Psoas muscle (tissue), 8 donors: Measurements from ENCODE around the gene MX2. TPM values are rescaled to one million over a fixed set of nuclear protein-coding genes. Genes with fewer than 3 reads are reported as not detected.

Experiments used
- ATAC-seq, 4 donors: fragments of 200-7000 bp; cut with Tn5 transposase; one replicate each; pipeline ENCODE4 v1.9.1; 2020; ENCODE audit warnings: moderate library complexity in 3 of 4, mild to moderate bottlenecking in 2 of 4
- DNase-seq, 2 donors: peaks; one replicate each; pipeline ENCODE4 v3.0.0-alpha.2; 2020
- H3K27ac ChIP-seq: fragments of 200-600 bp; one replicate; pipeline ENCODE4 v1.8.0; 2022
- H3K27me3 ChIP-seq, 3 donors: fragments of 200-600 bp in 1 of 3; one replicate each; pipeline versions ENCODE4 v1.6.1 to v1.8.0; 2013 to 2022; ENCODE audit warnings: low read length in 2 of 3, mild to moderate bottlenecking in 2 of 3, moderate library complexity in 1 of 3; ENCODE audit not compliant: insufficient read depth in 3 of 3
- H3K36me3 ChIP-seq, 2 donors: fragments of 200-600 bp in 1 of 2; one replicate each; pipeline versions ENCODE4 v1.6.1 to v1.8.0; 2013 to 2022; ENCODE audit warnings: low read depth in 1 of 2, mild to moderate bottlenecking in 1 of 2, moderate library complexity in 1 of 2; ENCODE audit not compliant: insufficient read depth in 1 of 2
- H3K4me1 ChIP-seq: fragments of 200-600 bp; one replicate; pipeline ENCODE4 v1.8.0; 2022
- H3K4me3 ChIP-seq: fragments of 200-600 bp; one replicate; pipeline ENCODE4 v1.8.0; 2022; ENCODE audit warnings: mild to moderate bottlenecking
- H3K9me3 ChIP-seq: fragments of 200-600 bp; one replicate; pipeline ENCODE4 v1.8.0; 2022
- CTCF ChIP-seq: fragments of 200-600 bp; IDR thresholded peaks from one replicate; pipeline ENCODE4 v1.8.0; 2022; ENCODE audit warnings: antibody characterized with exemption
- WGBS, 3 donors: extraction: QIAGEN DNeasy Blood & Tissue Kit; methylation state at CpG; one replicate each; pipeline versions ENCODE4 v1.1.6 to v1.1.7; 2013; 5-methylcytosine and 5-hydroxymethylcytosine counted together
- intact Hi-C, 2 donors: fragments of 100-400 bp; cut with DNase I; formaldehyde crosslinking; loops; one replicate each; pipeline versions ENCODE4 v1.11.0 to v1.14.2; 2022
- polyA plus RNA-seq, 3 donors: library from polyadenylated mRNA; stranded (reverse); fragments of 200-250 nt; gene quantifications; one replicate each; pipeline ENCODE4 v1.2.3, GENCODE V29; 2013
- total RNA-seq, 4 donors: library from RNA; stranded (reverse); fragmentation: NEBNext Ultra II Directional in 2 of 4; extraction: Animal tissue kit (Norgen Biotek cat#: 25700) in 2 of 4; gene quantifications; one replicate each; pipeline versions ENCODE4 v1.2.1 to v1.2.4, GENCODE V29; 2021 to 2023
- donor health status: healthy with polysubstance abuse.
- donor health status: DM: no; HTN: no; CAD: no; lungs with moderate emphysema.
- donor health status: Bipolar disorder and iron deficiency.
- donor health status: healthy.
- donor health status: DM: yes; HTN: yes; CAD: no.
- donor health status: DM: no; HTN: no; CAD: no.
- donor health status: DM: no; HTN: no; CAD: no.
- donor health status: DM: yes; HTN: yes; CAD: no.

MX2 gene
- total and polyA plus RNA-seq, 7 donors: 1.2 to 3.6 (median 2.7) TPM

DNA sequence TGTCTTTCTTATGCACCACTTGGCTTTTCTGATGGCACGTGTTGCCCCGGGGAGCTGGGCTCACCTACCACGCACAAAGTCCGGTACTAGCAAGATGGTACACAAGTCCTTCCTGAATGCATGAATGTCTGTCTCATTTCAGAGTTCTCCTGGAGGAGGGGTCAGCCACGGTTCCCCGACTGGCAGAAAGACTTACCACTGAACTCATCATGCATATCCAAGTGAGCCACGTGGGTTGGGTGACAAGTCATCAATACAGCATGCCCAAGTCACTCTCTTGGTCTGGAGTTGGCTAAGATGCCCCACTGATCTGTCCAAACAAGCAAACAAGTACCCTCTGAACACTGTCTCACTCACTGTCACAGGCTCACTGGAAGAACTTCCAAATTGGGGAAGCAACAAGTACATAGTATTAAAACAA lies 35.7 kb downstream of the MX2 start:
- Histone ChIP-seq H3K27me3 (no peaks in the 10 kb centered on the region), H3K9me3 (no peaks in the 10 kb centered on the region), H3K4me3 (no peak overlapping the region), H3K4me1 (no peaks in the 10 kb centered on the region), H3K36me3 (no peaks in the 10 kb centered on the region), H3K27ac (no peak overlapping the region)
- intact Hi-C loops: no loop called here
- TF ChIP-seq CTCF: no peak
- whole genome bisulfite sequencing, 3 donors: 83 to 85% (median 83%) methylated on average over 7 of the region's 7 CpGs
- ATAC-seq: no peak
- DNase-seq: no peak

GRCh38 chr21:41398251-41398650 lies 36.4 kb downstream of the MX2 start:
- no peaks in the 10 kb centered on the region for H3K4me1 ChIP-seq
- H3K4me3 ChIP-seq: no peak overlapping the region
- no peaks in the 10 kb centered on the region for H3K9me3 ChIP-seq
- intact Hi-C loops: no loop called here
- ATAC-seq (no peak), DNase-seq (no peak)
- H3K36me3 ChIP-seq: no peaks in the 10 kb centered on the region
- 92 to 95% (median 93%) methylated on average over 4 of the region's 4 CpGs for WGBS, 3 donors
- no peaks in the 10 kb centered on the region for H3K27me3 ChIP-seq
- no peak overlapping the region for H3K27ac ChIP-seq
- no peak for TF ChIP-seq CTCF

DNA sequence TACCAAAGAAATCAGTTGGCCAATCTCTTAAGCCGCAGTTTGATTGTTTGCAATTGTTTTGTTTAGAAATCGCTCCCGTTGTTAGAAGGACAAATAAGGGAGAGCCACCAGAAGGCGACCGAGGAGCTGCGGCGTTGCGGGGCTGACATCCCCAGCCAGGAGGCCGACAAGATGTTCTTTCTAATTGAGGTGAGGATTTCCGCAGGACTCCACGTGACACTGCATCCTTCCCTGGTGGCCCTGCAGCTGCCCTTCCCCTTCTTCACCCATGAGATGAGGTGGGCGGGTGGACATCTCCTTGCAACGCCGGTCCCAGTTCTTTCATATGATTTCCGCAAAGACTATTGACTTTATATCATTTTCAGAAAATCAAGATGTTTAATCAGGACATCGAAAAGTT lies 37.0 kb downstream of the MX2 start:
- H3K4me1 ChIP-seq: no peaks in the 10 kb centered on the region
- no peaks in the 10 kb centered on the region for H3K9me3 ChIP-seq
- no peak for ATAC-seq
- no peaks in the 10 kb centered on the region for H3K27me3 ChIP-seq
- H3K4me3 ChIP-seq: no peak overlapping the region
- no peak overlapping the region for H3K27ac ChIP-seq
- DNase-seq: no peak
- intact Hi-C loops: no loop called here
- 93 to 95% (median 93%) methylated on average over 16 of the region's 16 CpGs for WGBS, 3 donors
- no peak for TF ChIP-seq CTCF
- no peaks in the 10 kb centered on the region for H3K36me3 ChIP-seq

DNA sequence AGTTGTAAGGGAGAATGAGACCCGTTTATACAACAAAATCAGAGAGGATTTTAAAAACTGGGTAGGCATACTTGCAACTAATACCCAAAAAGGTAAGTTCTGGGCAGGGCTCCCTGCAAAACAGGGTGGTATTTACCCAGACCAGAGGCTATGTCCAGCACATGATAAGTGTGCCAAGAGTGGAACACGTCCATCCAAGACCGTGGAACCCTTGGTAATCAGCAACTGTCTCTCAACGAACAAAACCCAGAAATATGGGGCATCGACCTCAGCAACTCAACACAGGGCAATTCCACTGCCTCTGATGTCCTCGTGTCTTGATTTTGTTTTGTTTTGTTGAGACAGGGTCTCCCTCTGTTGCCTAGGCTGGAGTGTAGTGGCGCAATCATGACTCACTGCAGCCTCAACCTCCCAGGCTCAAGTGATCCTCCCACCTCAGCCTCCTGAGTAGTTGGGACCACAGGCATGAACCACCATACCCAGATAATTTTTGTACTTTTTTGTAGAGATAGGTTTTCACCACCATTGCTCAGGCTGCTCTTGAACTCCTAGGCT lies 37.5 kb downstream of the MX2 start:
- intact Hi-C loops: no loop called here
- Histone ChIP-seq H3K4me3 (no peak overlapping the region), H3K27ac (no peak overlapping the region), H3K4me1 (no peaks in the 10 kb centered on the region), H3K27me3 (no peaks in the 10 kb centered on the region), H3K36me3 (no peaks in the 10 kb centered on the region), H3K9me3 (no peaks in the 10 kb centered on the region)
- ATAC-seq (no peak), DNase-seq (no peak)
- no peak for TF ChIP-seq CTCF
- WGBS, 3 donors: 79 to 90% (median 84%) methylated on average over 7 of the region's 7 CpGs

GRCh38 chr21:41402231-41402630 lies 40.4 kb downstream of the MX2 start:
- ATAC-seq (no peak), DNase-seq (no peak)
- WGBS, 3 donors: 83 to 88% (median 87%) methylated on average over 11 of the region's 11 CpGs
- Histone ChIP-seq H3K27me3 (no peaks in the 10 kb centered on the region), H3K36me3 (no peaks in the 10 kb centered on the region), H3K9me3 (no peaks in the 10 kb centered on the region), H3K27ac (no peak overlapping the region), H3K4me1 (no peaks in the 10 kb centered on the region), H3K4me3 (no peak overlapping the region)
- intact Hi-C loops: no loop called here
- no peak for TF ChIP-seq CTCF
